HepG2 (cell line): ENCODE measurements around the gene RSAD2. TPM values are rescaled to one million over a fixed set of nuclear protein-coding genes. Genes with fewer than 3 reads are reported as not detected.

Experiments used
- HINFP ChIP-seq: sonication (generic); formaldehyde crosslinking; IDR thresholded peaks from 2 replicates; pipeline ENCODE4 v1.4.0; 2020; ENCODE audit warnings: low read depth, mild to moderate bottlenecking, missing genetic modification reagents
- KLF13 ChIP-seq: sonication (generic); formaldehyde crosslinking; IDR thresholded peaks from 2 replicates; pipeline ENCODE4 v1.4.0; 2020; ENCODE audit warnings: mild to moderate bottlenecking, missing genetic modification reagents
- MBD4 ChIP-seq: IDR thresholded peaks from 2 replicates; pipeline ENCODE4 v1.6.1; 2012; ENCODE audit warnings: low read length, inconsistent platforms, borderline replicate concordance
- NFYB ChIP-seq: sonication (generic); formaldehyde crosslinking; IDR thresholded peaks from 2 replicates; pipeline ENCODE4 v1.4.0; 2020; ENCODE audit warnings: missing genetic modification reagents
- PBX3 ChIP-seq: sonication (generic); formaldehyde crosslinking; IDR thresholded peaks from 2 replicates; pipeline ENCODE4 v1.8.1; 2023; ENCODE audit warnings: missing genetic modification reagents, inconsistent platforms, borderline replicate concordance
- PLRG1 ChIP-seq: fragments of 450-650 bp; conservative IDR thresholded peaks from 2 replicates; pipeline ENCODE4 v1.6.1; 2016
- PRMT3 ChIP-seq: sonication (generic); formaldehyde crosslinking; IDR thresholded peaks from 2 replicates; pipeline ENCODE4 v1.8.1; 2022; ENCODE audit warnings: low read depth, mild to moderate bottlenecking, moderate library complexity, missing genetic modification reagents, borderline replicate concordance
- RNF219 ChIP-seq: sonication (generic); formaldehyde crosslinking; IDR thresholded peaks from 2 replicates; pipeline ENCODE4 v1.5.0; 2020; ENCODE audit warnings: mild to moderate bottlenecking, missing genetic modification reagents
- THAP7 ChIP-seq: sonication (generic); formaldehyde crosslinking; IDR thresholded peaks from 2 replicates; pipeline ENCODE4 v1.8.1; 2023; ENCODE audit warnings: mild to moderate bottlenecking, missing genetic modification reagents
- ZBTB37 ChIP-seq: sonication (generic); formaldehyde crosslinking; IDR thresholded peaks from 2 replicates; pipeline ENCODE4 v1.4.0; 2020; ENCODE audit warnings: mild to moderate bottlenecking, missing genetic modification reagents
- ZMAT3 ChIP-seq: sonication (generic); formaldehyde crosslinking; conservative IDR thresholded peaks from 2 replicates; pipeline ENCODE4 v1.7.0; 2021; ENCODE audit warnings: missing genetic modification reagents
- ZNF251 ChIP-seq: sonication (generic); formaldehyde crosslinking; IDR thresholded peaks from 2 replicates; pipeline ENCODE4 v1.9.0; 2021; ENCODE audit warnings: mild to moderate bottlenecking, missing genetic modification reagents
- ZNF275 ChIP-seq: sonication (generic); formaldehyde crosslinking; IDR thresholded peaks from 2 replicates; pipeline ENCODE4 v1.8.0; 2022; ENCODE audit warnings: missing genetic modification reagents, mild to moderate bottlenecking, inconsistent platforms, borderline replicate concordance
- ZNF569 ChIP-seq: sonication (generic); formaldehyde crosslinking; IDR thresholded peaks from 2 replicates; pipeline ENCODE4 v1.5.0; 2020; ENCODE audit warnings: mild to moderate bottlenecking, missing genetic modification reagents, moderate library complexity, borderline replicate concordance
- ZNF614 ChIP-seq: IDR thresholded peaks from 2 replicates; pipeline ENCODE4 v1.6.1; 2018; ENCODE audit warnings: missing biosample characterization, missing genetic modification reagents, inconsistent platforms, borderline replicate concordance
- ZNF883 ChIP-seq: sonication (generic); formaldehyde crosslinking; IDR thresholded peaks from 2 replicates; pipeline ENCODE4 v1.5.1; 2020; ENCODE audit warnings: mild to moderate bottlenecking, missing genetic modification reagents; ENCODE audit errors: not compliant biosample characterization
- polyA plus RNA-seq, 8 experiments: library from polyadenylated mRNA; depleted of rRNA in 3 of 8; stranded (reverse) in 7 of 8; unstranded in 1 of 8; fragments of >200 nt; fragmentation: Illumina TruSeq in 4 of 8; extraction: Trizol in 4 of 8; gene quantifications; 2 replicates each; pipeline versions ENCODE4 v1.2.1 to v1.2.3, GENCODE V29; 2011 to 2016; ENCODE audit warnings: low read depth in 4 of 8, missing spikeins in 1 of 8, mixed read lengths in 1 of 8; ENCODE audit not compliant: insufficient read depth in 1 of 8
- total RNA-seq, 5 experiments: library from RNA; depleted of rRNA; stranded (reverse); fragments of >200 nt; fragmentation: Illumina TruSeq; extraction: Trizol; gene quantifications; 2 replicates each; pipeline ENCODE4 v1.2.3, GENCODE V29; 2016; ENCODE audit warnings: low read depth in 1 of 5

RSAD2 gene
- total and polyA plus RNA-seq, 2 of the 13 experiments (the other 11 are each of a cell fraction or from before 2014, with no cell fraction given) = 0.11 TPM; not detected in 1

GRCh38 chr2:6921321-6921922 is 43.8 kb downstream of the RSAD2 start (continued):
- TF ChIP-seq ZBTB37 (CRISPR knock-in tag) (no peak), PLRG1 (no peak), ZMAT3 (peak; percentile 87; the same call in 1 of the 2 replicates), ZNF251 (no peak), RNF219 (CRISPR knock-in tag) (no peak), THAP7 (no peak; the same call in 1 of the 2 replicates), MBD4 (no peak), ZNF614 (peak; percentile 80; the same call in 1 of the 2 replicates), KLF13 (CRISPR knock-in tag) (no peak), PBX3 (CRISPR knock-in tag) (no peak), ZNF569 (CRISPR knock-in tag) (no peak), ZNF275 (CRISPR knock-in tag) (no peak; the same call in 1 of the 2 replicates), PRMT3 (CRISPR knock-in tag) (no peak), ZNF883 (CRISPR knock-in tag) (peak; percentile 77), HINFP (CRISPR knock-in tag) (peak; percentile 83; the same call in 1 of the 2 replicates), NFYB (CRISPR knock-in tag) (no peak)
